Psoas muscle (tissue), 8 donors: ENCODE results near the gene TAS2R13. TPM values are rescaled to one million over a fixed set of nuclear protein-coding genes. Genes with fewer than 3 reads are reported as not detected.

Experiments
- ATAC-seq, 4 donors: fragments of 200-7000 bp; cut with Tn5 transposase; one replicate each; pipeline ENCODE4 v1.9.1; 2020; ENCODE audit warnings: moderate library complexity in 3 of 4, mild to moderate bottlenecking in 2 of 4
- DNase-seq, 2 donors: peaks; one replicate each; pipeline ENCODE4 v3.0.0-alpha.2; 2020
- H3K27ac ChIP-seq: fragments of 200-600 bp; one replicate; pipeline ENCODE4 v1.8.0; 2022
- H3K27me3 ChIP-seq, 3 donors: fragments of 200-600 bp in 1 of 3; one replicate each; pipeline versions ENCODE4 v1.6.1 to v1.8.0; 2013 to 2022; ENCODE audit warnings: low read length in 2 of 3, mild to moderate bottlenecking in 2 of 3, moderate library complexity in 1 of 3; ENCODE audit not compliant: insufficient read depth in 3 of 3
- H3K36me3 ChIP-seq, 2 donors: fragments of 200-600 bp in 1 of 2; one replicate each; pipeline versions ENCODE4 v1.6.1 to v1.8.0; 2013 to 2022; ENCODE audit warnings: low read depth in 1 of 2, mild to moderate bottlenecking in 1 of 2, moderate library complexity in 1 of 2; ENCODE audit not compliant: insufficient read depth in 1 of 2
- H3K4me1 ChIP-seq: fragments of 200-600 bp; one replicate; pipeline ENCODE4 v1.8.0; 2022
- H3K4me3 ChIP-seq: fragments of 200-600 bp; one replicate; pipeline ENCODE4 v1.8.0; 2022; ENCODE audit warnings: mild to moderate bottlenecking
- H3K9me3 ChIP-seq: fragments of 200-600 bp; one replicate; pipeline ENCODE4 v1.8.0; 2022
- WGBS, 3 donors: extraction: QIAGEN DNeasy Blood & Tissue Kit; methylation state at CpG; one replicate each; pipeline versions ENCODE4 v1.1.6 to v1.1.7; 2013; 5-methylcytosine and 5-hydroxymethylcytosine counted together
- intact Hi-C, 2 donors: fragments of 100-400 bp; cut with DNase I; formaldehyde crosslinking; loops; one replicate each; pipeline versions ENCODE4 v1.11.0 to v1.14.2; 2022
- long read RNA-seq, 2 donors: library from polyadenylated mRNA; unstranded; transcript quantifications; one replicate each; pipeline ENCODE4 v2.0.0, GENCODE V29; 2021
- polyA plus RNA-seq, 3 donors: library from polyadenylated mRNA; stranded (reverse); fragments of 200-250 nt; gene quantifications; one replicate each; pipeline ENCODE4 v1.2.3, GENCODE V29; 2013
- total RNA-seq, 4 donors: library from RNA; stranded (reverse); fragmentation: NEBNext Ultra II Directional in 2 of 4; extraction: Animal tissue kit (Norgen Biotek cat#: 25700) in 2 of 4; gene quantifications; one replicate each; pipeline versions ENCODE4 v1.2.1 to v1.2.4, GENCODE V29; 2021 to 2023
- TF ChIP-seq, protein P1 (sequence below): fragments of 200-600 bp; IDR thresholded peaks from one replicate; pipeline ENCODE4 v1.8.0; 2022; ENCODE audit warnings: antibody characterized with exemption
- donor health status: healthy with polysubstance abuse.
- donor health status: DM: no; HTN: no; CAD: no; lungs with moderate emphysema.
- donor health status: Bipolar disorder and iron deficiency.
- donor health status: healthy.
- donor health status: DM: yes; HTN: yes; CAD: no.
- donor health status: DM: no; HTN: no; CAD: no.
- donor health status: DM: no; HTN: no; CAD: no.
- donor health status: DM: yes; HTN: yes; CAD: no.

Gene TAS2R13
- total RNA-seq, result under 1 TPM in 3 of 4 donors, not detected in 1; 0.13 to 0.36 (median 0.28) TPM
- polyA plus RNA-seq, result under 1 TPM in 1 of 3 donors, not detected in 2; 0.08 TPM
- long read RNA-seq, donor 1, result 0 reads
- long read RNA-seq, donor 2, result 0 reads

- Histone ChIP-seq H3K36me3 (no peaks in the 10 kb centered on the region), H3K27me3 (no peaks in the 10 kb centered on the region), H3K4me3 (no peak within 1 kb of the TSS), H3K4me1 (no peaks in the 10 kb centered on the region), H3K9me3 (peaks cover 11% of the 10 kb centered on the region), H3K27ac (no peak within 1 kb of the TSS)
- DNase-seq (no peak), ATAC-seq (no peak)
- intact Hi-C loops, result no loop called here
- TF ChIP-seq, protein P1, sequence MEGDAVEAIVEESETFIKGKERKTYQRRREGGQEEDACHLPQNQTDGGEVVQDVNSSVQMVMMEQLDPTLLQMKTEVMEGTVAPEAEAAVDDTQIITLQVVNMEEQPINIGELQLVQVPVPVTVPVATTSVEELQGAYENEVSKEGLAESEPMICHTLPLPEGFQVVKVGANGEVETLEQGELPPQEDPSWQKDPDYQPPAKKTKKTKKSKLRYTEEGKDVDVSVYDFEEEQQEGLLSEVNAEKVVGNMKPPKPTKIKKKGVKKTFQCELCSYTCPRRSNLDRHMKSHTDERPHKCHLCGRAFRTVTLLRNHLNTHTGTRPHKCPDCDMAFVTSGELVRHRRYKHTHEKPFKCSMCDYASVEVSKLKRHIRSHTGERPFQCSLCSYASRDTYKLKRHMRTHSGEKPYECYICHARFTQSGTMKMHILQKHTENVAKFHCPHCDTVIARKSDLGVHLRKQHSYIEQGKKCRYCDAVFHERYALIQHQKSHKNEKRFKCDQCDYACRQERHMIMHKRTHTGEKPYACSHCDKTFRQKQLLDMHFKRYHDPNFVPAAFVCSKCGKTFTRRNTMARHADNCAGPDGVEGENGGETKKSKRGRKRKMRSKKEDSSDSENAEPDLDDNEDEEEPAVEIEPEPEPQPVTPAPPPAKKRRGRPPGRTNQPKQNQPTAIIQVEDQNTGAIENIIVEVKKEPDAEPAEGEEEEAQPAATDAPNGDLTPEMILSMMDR, result no peak
- whole genome bisulfite sequencing, 3 donors, result 91 to 100% (median 97%) methylated on average over 1 of the region's 1 CpG
Measured at GRCh38 chr12:10909462-10909861, at the start of gene TAS2R13. Gene TAS2R13 (minus strand): TSS chr12:10909562. CDS start chr12:10909298, 264 bp downstream.

GRCh38 chr12:10957741-10958140, 48.4 kb upstream of the TAS2R13 start:
- no peak overlapping the region for H3K27ac ChIP-seq
- TF ChIP-seq, protein P1, result no peak
- intact Hi-C loops, result no loop called here
- no peaks in the 10 kb centered on the region for H3K36me3 ChIP-seq
- H3K4me1 ChIP-seq, result peaks cover 4% of the 10 kb centered on the region
- ATAC-seq, result no peak
- no peak for DNase-seq
- no peak overlapping the region for H3K4me3 ChIP-seq
- no peaks in the 10 kb centered on the region for H3K9me3 ChIP-seq
- H3K27me3 ChIP-seq, result no peaks in the 10 kb centered on the region

DNA sequence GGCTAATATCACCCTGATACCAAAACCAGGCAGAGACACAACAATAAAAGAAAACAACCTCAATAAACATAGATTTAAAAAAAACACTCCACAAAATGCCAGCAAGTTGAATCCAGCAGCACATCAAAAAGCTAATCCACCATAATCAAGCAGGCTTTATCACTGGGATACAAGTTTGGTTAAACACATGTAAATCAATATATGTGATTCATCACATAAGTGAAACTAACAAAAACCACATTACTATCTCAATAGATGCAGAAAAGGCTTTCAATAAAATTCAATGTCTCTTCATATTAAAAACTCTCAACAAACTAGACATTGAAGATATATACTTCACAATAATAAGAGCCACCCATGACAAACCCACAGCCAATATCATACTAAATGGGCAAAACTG, 46.7 kb upstream of the TAS2R13 start:
- H3K27me3 ChIP-seq, result no peaks in the 10 kb centered on the region
- H3K4me3 ChIP-seq, result no peak overlapping the region
- intact Hi-C loops, result no loop called here
- TF ChIP-seq, protein P1, result no peak
- DNase-seq (no peak), ATAC-seq (no peak)
- peaks cover 4% of the 10 kb centered on the region for H3K4me1 ChIP-seq
- H3K9me3 ChIP-seq, result no peaks in the 10 kb centered on the region
- no peak overlapping the region for H3K27ac ChIP-seq
- no peaks in the 10 kb centered on the region for H3K36me3 ChIP-seq

DNA sequence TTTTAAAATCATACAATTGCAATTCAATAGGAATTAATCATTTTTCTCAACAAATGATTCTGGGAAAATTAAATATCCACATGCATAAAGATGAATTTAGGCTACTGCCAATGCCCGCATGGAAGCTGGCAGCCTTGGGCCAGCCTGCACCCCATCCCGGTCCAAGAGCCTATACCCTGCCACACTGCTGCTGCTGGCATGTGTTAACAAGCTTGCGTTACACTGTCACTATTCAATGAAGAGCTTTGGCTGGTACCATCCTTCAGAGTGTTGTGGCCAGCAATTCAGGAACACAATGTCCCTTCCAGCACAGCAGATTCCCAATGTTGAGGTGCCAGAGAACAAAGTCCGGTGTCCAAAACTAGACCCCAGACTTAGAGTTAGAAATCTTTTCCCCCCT, 43.3 kb upstream of the TAS2R13 start:
- intact Hi-C loops, result no loop called here
- TF ChIP-seq, protein P1, result no peak
- no peaks in the 10 kb centered on the region for H3K9me3 ChIP-seq
- DNase-seq (no peak), ATAC-seq (peak in 3 of 4 donors; percentile 83 to 92 (median 83))
- peaks cover 4% of the 10 kb centered on the region for H3K4me1 ChIP-seq
- H3K36me3 ChIP-seq, result no peaks in the 10 kb centered on the region
- no peak overlapping the region for H3K27ac ChIP-seq
- no peaks in the 10 kb centered on the region for H3K27me3 ChIP-seq
- WGBS, 3 donors, result 30 to 41% (median 35%) methylated on average over 4 of the region's 4 CpGs
- H3K4me3 ChIP-seq, result no peak overlapping the region

GRCh38 chr12:10943167-10943566, 33.8 kb upstream of the TAS2R13 start:
- H3K4me3 ChIP-seq, result no peak overlapping the region
- no peaks in the 10 kb centered on the region for H3K9me3 ChIP-seq
- WGBS, 3 donors, result 99 to 100% (median 99%) methylated on average over 2 of the region's 2 CpGs
- no peaks in the 10 kb centered on the region for H3K4me1 ChIP-seq
- no peaks in the 10 kb centered on the region for H3K36me3 ChIP-seq
- TF ChIP-seq, protein P1, result no peak
- intact Hi-C loops, result no loop called here
- ATAC-seq (no peak), DNase-seq (no peak)
- H3K27ac ChIP-seq, result no peak overlapping the region
- no peaks in the 10 kb centered on the region for H3K27me3 ChIP-seq
